ENCODE results near the gene PPP6R2.

Gene PPP6R2

GRCh38 chr22:50473088-50473487 lies 130.0 kb downstream of the PPP6R2 start:
- TF ChIP-seq GATA2 (IDR thresholded peaks at IDR 0.05; ENCODE audit: low read depth, low read length) (no peak), GATA3 (IDR thresholded peaks at IDR 0.05; ENCODE audit: low read depth, low read length) (no peak)

GRCh38 chr22:50473855-50474671 lies 130.9 kb downstream of the PPP6R2 start:
- TF ChIP-seq GATA2 (IDR thresholded peaks at IDR 0.05; ENCODE audit: low read depth, low read length) (no peak), GATA3 (IDR thresholded peaks at IDR 0.05; ENCODE audit: low read depth, low read length) (no peak)

GRCh38 chr22:50474710-50475651 lies 131.9 kb downstream of the PPP6R2 start, which contains the start of gene SBF1:
Gene SBF1, minus strand, starts transcription at chr22:50475035. Its CDS starts 195 bp downstream, at chr22:50474840.
- TF ChIP-seq GATA2 (IDR thresholded peaks at IDR 0.05; ENCODE audit: low read depth, low read length) (no peak), GATA3 (IDR thresholded peaks at IDR 0.05; ENCODE audit: low read depth, low read length) (no peak)

DNA sequence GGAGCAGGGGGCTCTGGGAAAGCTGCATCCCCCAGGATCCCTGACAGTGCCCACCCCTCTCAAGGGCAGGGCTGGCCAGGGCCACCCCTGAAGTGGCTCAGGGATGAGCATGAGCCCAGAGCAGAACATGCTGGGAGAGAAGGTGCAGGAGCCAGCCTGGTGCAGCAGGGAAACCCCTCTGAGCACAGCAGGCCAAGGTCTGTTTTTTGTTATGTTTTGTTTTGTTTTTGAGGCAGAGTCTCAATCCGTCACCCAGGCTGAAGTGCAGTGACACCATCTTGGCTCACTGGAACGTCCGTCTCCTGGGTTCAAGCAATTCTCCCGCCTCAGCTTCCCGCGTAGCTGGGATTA lies 132.5 kb downstream of the PPP6R2 start:
- TF ChIP-seq GATA3 (IDR thresholded peaks at IDR 0.05; ENCODE audit: low read depth, low read length): no peak
- TF ChIP-seq GATA2 (IDR thresholded peaks at IDR 0.05; ENCODE audit: low read depth, low read length): no peak

GRCh38 chr22:50476868-50477267 lies 133.7 kb downstream of the PPP6R2 start:
- TF ChIP-seq GATA2 (IDR thresholded peaks at IDR 0.05; ENCODE audit: low read depth, low read length): no peak
- TF ChIP-seq GATA3 (IDR thresholded peaks at IDR 0.05; ENCODE audit: low read depth, low read length): no peak

- no peak for TF ChIP-seq GATA3 (IDR thresholded peaks at IDR 0.05; ENCODE audit: low read depth, low read length)
- TF ChIP-seq GATA2 (IDR thresholded peaks at IDR 0.05; ENCODE audit: low read depth, low read length): no peak
Measured at GRCh38 chr22:50477923-50478322, 134.8 kb downstream of the PPP6R2 start.

- TF ChIP-seq GATA2 (IDR thresholded peaks at IDR 0.05; ENCODE audit: low read depth, low read length) (no peak), GATA3 (IDR thresholded peaks at IDR 0.05; ENCODE audit: low read depth, low read length) (no peak)
Measured at GRCh38 chr22:50479721-50480120, 136.6 kb downstream of the PPP6R2 start.

DNA sequence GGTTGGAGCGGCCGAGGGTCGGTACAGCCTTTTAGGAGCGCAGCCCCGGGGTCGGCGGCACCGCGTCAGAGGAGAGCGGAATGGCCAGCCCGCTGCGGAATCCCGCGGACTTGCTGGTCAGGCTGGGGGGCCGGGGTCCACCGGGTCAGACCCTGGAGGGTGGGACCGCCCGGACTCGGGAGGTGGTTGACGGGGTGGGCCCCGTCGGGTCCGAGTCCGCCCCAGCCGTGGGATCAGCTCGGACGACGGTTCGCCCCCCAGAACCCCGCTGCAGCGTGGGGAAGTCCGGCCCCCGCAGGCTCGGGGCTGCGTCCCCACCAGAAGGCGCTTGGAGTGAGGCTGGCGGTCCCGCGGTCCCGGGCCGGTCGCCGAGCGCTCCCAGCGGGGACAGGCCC lies 137.9 kb downstream of the PPP6R2 start:
- TF ChIP-seq GATA2 (IDR thresholded peaks at IDR 0.05; ENCODE audit: low read depth, low read length) (no peak), GATA3 (IDR thresholded peaks at IDR 0.05; ENCODE audit: low read depth, low read length) (no peak)

- TF ChIP-seq GATA2 (IDR thresholded peaks at IDR 0.05; ENCODE audit: low read depth, low read length): no peak
- TF ChIP-seq GATA3 (IDR thresholded peaks at IDR 0.05; ENCODE audit: low read depth, low read length): no peak
Measured at GRCh38 chr22:50481440-50482106, 138.4 kb downstream of the PPP6R2 start, which contains the start of gene ADM2. Gene ADM2, plus strand, starts transcription at chr22:50481543. Its CDS starts 305 bp downstream, at chr22:50481848.

GRCh38 chr22:50482107-50483074 lies 139.3 kb downstream of the PPP6R2 start:
- TF ChIP-seq GATA3 (IDR thresholded peaks at IDR 0.05; ENCODE audit: low read depth, low read length) (no peak), GATA2 (IDR thresholded peaks at IDR 0.05; ENCODE audit: low read depth, low read length) (no peak)

DNA sequence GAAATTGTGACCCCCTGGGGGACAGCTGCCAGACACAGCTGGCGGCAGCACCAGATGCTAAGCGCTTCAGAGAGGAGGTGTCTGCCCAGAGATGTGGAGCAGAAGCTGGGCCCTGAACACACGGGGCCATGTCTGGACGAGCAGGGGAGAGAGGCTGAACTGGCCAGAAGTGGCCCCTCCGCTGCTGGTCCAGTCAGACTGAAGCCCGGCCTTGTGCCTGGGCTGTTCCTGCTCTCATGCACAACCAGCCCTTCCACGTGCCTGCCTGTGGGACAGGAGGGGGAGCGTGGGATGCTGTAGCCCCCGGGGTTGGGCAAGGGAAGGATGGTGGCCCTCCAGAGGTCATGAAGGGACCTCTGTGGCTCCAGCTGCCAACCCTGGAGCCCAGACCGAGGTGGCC lies 140.0 kb downstream of the PPP6R2 start:
- TF ChIP-seq GATA3 (IDR thresholded peaks at IDR 0.05; ENCODE audit: low read depth, low read length): no peak

DNA sequence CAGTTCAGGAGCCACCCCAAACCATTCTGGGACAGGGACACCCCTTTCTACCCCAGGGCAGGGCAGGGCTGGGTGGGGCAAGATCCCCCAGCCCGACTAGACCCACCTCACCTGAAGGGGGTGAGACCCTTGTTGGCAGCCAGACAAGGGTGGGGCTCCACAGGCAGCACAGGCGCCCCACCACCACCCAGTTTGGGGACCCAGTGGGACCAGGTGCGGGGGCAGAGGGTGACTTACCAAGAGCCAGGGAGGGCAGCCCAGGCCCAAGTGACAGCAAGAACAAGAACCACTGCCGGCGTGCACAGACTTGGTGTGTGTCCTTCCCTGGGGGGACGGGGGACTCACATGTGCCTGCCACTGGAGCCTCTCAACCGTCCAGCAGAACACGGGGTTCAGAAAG lies 140.4 kb downstream of the PPP6R2 start:
- TF ChIP-seq GATA2 (IDR thresholded peaks at IDR 0.05; ENCODE audit: low read depth, low read length) (no peak), GATA3 (IDR thresholded peaks at IDR 0.05; ENCODE audit: low read depth, low read length) (no peak)

All from SH-SY5Y (cell line).